GM23338 (cell line): ENCODE measurements around the gene NPL.
A peak's percentile ranks its signal among the peaks of the same experiment; 100 is the strongest.

Experiments used
- CREB1 ChIP-seq: fragments of 250-450 bp; sonication (Bioruptor Pico); IDR thresholded peaks from 2 replicates; pipeline ENCODE4 v1.5.0; 2020; ENCODE audit warnings: low read depth, mild to moderate bottlenecking, moderate library complexity
- CTCF ChIP-seq, 2 experiments: fragments of 200-600 bp in 1 of 2; sonication (generic) in 1 of 2; conservative IDR thresholded peaks; 2 replicates each; pipeline versions ENCODE4 v1.5.1 to v1.6.1; 2016 to 2017; ENCODE audit warnings: antibody characterized with exemption in 2 of 2, low read depth in 2 of 2, mild to moderate bottlenecking in 2 of 2, moderate library complexity in 1 of 2
- EZH2 ChIP-seq: fragments of 200-600 bp; sonication (generic); IDR thresholded peaks from one replicate; pipeline ENCODE4 v1.8.0; 2017; ENCODE audit warnings: antibody characterized with exemption, mild to moderate bottlenecking, low read depth; ENCODE audit not compliant: unreplicated experiment
- EZH2phosphoT487 ChIP-seq: fragments of 200-600 bp; sonication (generic); IDR thresholded peaks from one replicate; pipeline ENCODE4 v1.8.1; 2018; ENCODE audit warnings: antibody characterized with exemption; ENCODE audit not compliant: unreplicated experiment
- POLR2AphosphoS5 ChIP-seq: IDR thresholded peaks from 2 replicates; pipeline ENCODE4 v1.6.1; 2016; ENCODE audit warnings: antibody characterized with exemption, low read depth
- REST ChIP-seq: IDR thresholded peaks from one replicate; pipeline ENCODE4 v1.6.1; 2018; ENCODE audit warnings: antibody characterized with exemption; ENCODE audit not compliant: unreplicated experiment
- TF ChIP-seq, protein P1 (sequence below): IDR thresholded peaks from 2 replicates; pipeline ENCODE4 v1.6.1; 2016; ENCODE audit warnings: antibody characterized with exemption

- peak; percentile 50 to 72 for TF ChIP-seq CTCF (conservative IDR thresholded peaks at IDR 0.05; ENCODE audit: low read depth in 2 of 2)
- no peak for TF ChIP-seq EZH2phosphoT487
- TF ChIP-seq, protein P1, sequence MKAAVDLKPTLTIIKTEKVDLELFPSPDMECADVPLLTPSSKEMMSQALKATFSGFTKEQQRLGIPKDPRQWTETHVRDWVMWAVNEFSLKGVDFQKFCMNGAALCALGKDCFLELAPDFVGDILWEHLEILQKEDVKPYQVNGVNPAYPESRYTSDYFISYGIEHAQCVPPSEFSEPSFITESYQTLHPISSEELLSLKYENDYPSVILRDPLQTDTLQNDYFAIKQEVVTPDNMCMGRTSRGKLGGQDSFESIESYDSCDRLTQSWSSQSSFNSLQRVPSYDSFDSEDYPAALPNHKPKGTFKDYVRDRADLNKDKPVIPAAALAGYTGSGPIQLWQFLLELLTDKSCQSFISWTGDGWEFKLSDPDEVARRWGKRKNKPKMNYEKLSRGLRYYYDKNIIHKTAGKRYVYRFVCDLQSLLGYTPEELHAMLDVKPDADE: no peak
- TF ChIP-seq CREB1 (CRISPR knock-in tag): no peak
- TF ChIP-seq REST: no peak
- no peak for TF ChIP-seq EZH2
- TF ChIP-seq POLR2AphosphoS5: no peak
Measured at GRCh38 chr1:182783068-182783467, 6.5 kb upstream of the NPL start.
